Measurements from ENCODE around the gene ALDH1L2. TPM values are rescaled to one million over a fixed set of nuclear protein-coding genes. Genes with fewer than 3 reads are reported as not detected.

The ALDH1L2 gene
- total RNA-seq, 1 experiment from 2014 or later: 2.2 TPM

GRCh38 chr12:105089817-105090216 lies 5.6 kb upstream of the ALDH1L2 start:
- Histone ChIP-seq H3K79me2 (ENCODE audit: low read depth) (no peaks in the 10 kb centered on the region), H3K27ac (no peak overlapping the region), H3K9me2 (ENCODE audit: insufficient read depth) (no peaks in the 10 kb centered on the region), H3K4me2 (no peak overlapping the region), H3F3A (ENCODE audit: insufficient read depth, low read depth) (no peaks in the 10 kb centered on the region), H2AFZ (no peak overlapping the region), H3K36me3 (ENCODE audit: low read depth) (no peaks in the 10 kb centered on the region), H4K20me1 (ENCODE audit: insufficient read depth) (no peaks in the 10 kb centered on the region), H3K27me3 (ENCODE audit: insufficient read depth, low read depth) (no peaks in the 10 kb centered on the region), H3K4me3 (no peak overlapping the region), H3K4me1 (replicated peaks; ENCODE audit: insufficient read depth) (0 out of 2 replicates have a peak, but pooled peaks cover 6% of the 10 kb centered on the region), H3K9me3 (ENCODE audit: insufficient read depth, low read depth) (peaks cover 6% of the 10 kb centered on the region)
- BruUV-seq (replicated peaks): no TSS peak
- intact Hi-C loops (cut with micrococcal nuclease; ENCODE audit: unreplicated experiment): no loop called here
- CTCF ChIA-PET: no interaction called here
- TF ChIP-seq EZH2 (IDR thresholded peaks at IDR 0.05; ENCODE audit: low read depth) (no peak), CTCF (conservative IDR thresholded peaks at IDR 0.05) (no peak)
- DNase-seq: no peak
- POLR2A ChIA-PET (ENCODE audit: unreplicated experiment): no interaction called here

- Histone ChIP-seq H3K36me3 (ENCODE audit: low read depth) (no peaks in the 10 kb centered on the region), H3K4me3 (no peak overlapping the region), H2AFZ (no peak overlapping the region), H3K9me3 (ENCODE audit: insufficient read depth, low read depth) (no peaks in the 10 kb centered on the region), H3K4me2 (no peak overlapping the region), H3K4me1 (replicated peaks; ENCODE audit: insufficient read depth) (peaks cover 8% of the 10 kb centered on the region), H3K79me2 (ENCODE audit: low read depth) (no peaks in the 10 kb centered on the region), H3K9me2 (ENCODE audit: insufficient read depth) (no peaks in the 10 kb centered on the region), H3K27me3 (ENCODE audit: insufficient read depth, low read depth) (no peaks in the 10 kb centered on the region), H4K20me1 (ENCODE audit: insufficient read depth) (no peaks in the 10 kb centered on the region), H3F3A (ENCODE audit: insufficient read depth, low read depth) (no peaks in the 10 kb centered on the region), H3K27ac (no peak overlapping the region)
- BruUV-seq (replicated peaks): no TSS peak
- CTCF ChIA-PET: no interaction called here
- intact Hi-C loops (cut with micrococcal nuclease; ENCODE audit: unreplicated experiment): no loop called here
- TF ChIP-seq CTCF (conservative IDR thresholded peaks at IDR 0.05) (no peak; the same call in 1 of the 2 replicates), EZH2 (IDR thresholded peaks at IDR 0.05; ENCODE audit: low read depth) (no peak)
- POLR2A ChIA-PET (ENCODE audit: unreplicated experiment): no interaction called here
- no peak for DNase-seq
Measured at GRCh38 chr12:105085501-105085900, 1.2 kb upstream of the ALDH1L2 start.

- Histone ChIP-seq H2AFZ (peak overlapping the region; percentile 69; the same call in 1 of the 2 replicates), H3K36me3 (ENCODE audit: low read depth) (no peaks in the 10 kb centered on the region), H3K4me1 (replicated peaks; ENCODE audit: insufficient read depth) (peaks cover 8% of the 10 kb centered on the region), H4K20me1 (ENCODE audit: insufficient read depth) (no peaks in the 10 kb centered on the region), H3K27ac (no peak overlapping the region), H3K4me3 (peak overlapping the region; percentile 54; the same call in 1 of the 2 replicates), H3F3A (ENCODE audit: insufficient read depth, low read depth) (no peaks in the 10 kb centered on the region), H3K27me3 (ENCODE audit: insufficient read depth, low read depth) (no peaks in the 10 kb centered on the region), H3K79me2 (ENCODE audit: low read depth) (no peaks in the 10 kb centered on the region), H3K9me3 (ENCODE audit: insufficient read depth, low read depth) (no peaks in the 10 kb centered on the region), H3K4me2 (peak overlapping the region; percentile 91), H3K9me2 (ENCODE audit: insufficient read depth) (no peaks in the 10 kb centered on the region)
- intact Hi-C loops (cut with micrococcal nuclease; ENCODE audit: unreplicated experiment): no loop called here
- POLR2A ChIA-PET (ENCODE audit: unreplicated experiment): no interaction called here
- BruUV-seq (replicated peaks): no TSS peak
- CTCF ChIA-PET: interaction anchor here (0.6 kb wide), 1 partner anchor 206 kb away, joined by 3 read pairs; no protein-coding TSS in a partner anchor
- DNase-seq: no peak
- TF ChIP-seq EZH2 (IDR thresholded peaks at IDR 0.05; ENCODE audit: low read depth): no peak
- TF ChIP-seq CTCF (conservative IDR thresholded peaks at IDR 0.05): no peak
Measured at GRCh38 chr12:105083551-105084105, 630 bp downstream of the ALDH1L2 start.
